HL-60 (cell line): ENCODE data around the gene P3H2.
"Not testable (repeated sequence)": the region's sequence is repeated elsewhere in the genome, so short reads cannot be mapped to it uniquely, and the experiment has no call there.

Experiments
- POLR2AphosphoS5 ChIP-seq: IDR thresholded peaks from 2 replicates; pipeline ENCODE4 v1.6.1; 2012; ENCODE audit warnings: low read depth
- TF ChIP-seq, protein P1 (sequence below): IDR thresholded peaks from one replicate; pipeline ENCODE4 v1.5.1; 2011; ENCODE audit warnings: low read length, control low read depth, inconsistent platforms; ENCODE audit not compliant: insufficient read depth
- TF ChIP-seq, protein P2 (sequence below): IDR thresholded peaks from 2 replicates; pipeline ENCODE4 v1.6.1; 2012; ENCODE audit warnings: low read depth; ENCODE audit not compliant: insufficient replicate concordance

DNA sequence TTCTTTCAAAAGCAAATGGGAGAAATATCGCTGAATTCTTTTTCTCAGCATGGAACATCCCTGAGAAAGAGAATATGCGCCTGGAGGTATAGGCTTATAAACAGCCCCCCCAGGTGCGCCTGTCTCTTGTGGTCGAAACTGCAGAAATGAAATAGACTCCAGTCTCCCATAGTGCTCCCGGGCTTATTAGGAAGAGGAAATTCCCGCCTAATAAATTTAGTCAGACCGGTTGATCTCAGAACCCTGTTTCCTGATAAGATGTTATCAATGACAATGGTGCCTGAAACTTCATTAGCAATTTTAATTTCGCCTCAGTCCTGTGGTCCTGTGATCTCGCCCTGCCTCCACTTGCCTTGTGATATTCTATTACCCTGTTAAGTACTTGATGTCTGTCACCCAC lies 41.3 kb upstream of the P3H2 start:
- TF ChIP-seq, protein P1, sequence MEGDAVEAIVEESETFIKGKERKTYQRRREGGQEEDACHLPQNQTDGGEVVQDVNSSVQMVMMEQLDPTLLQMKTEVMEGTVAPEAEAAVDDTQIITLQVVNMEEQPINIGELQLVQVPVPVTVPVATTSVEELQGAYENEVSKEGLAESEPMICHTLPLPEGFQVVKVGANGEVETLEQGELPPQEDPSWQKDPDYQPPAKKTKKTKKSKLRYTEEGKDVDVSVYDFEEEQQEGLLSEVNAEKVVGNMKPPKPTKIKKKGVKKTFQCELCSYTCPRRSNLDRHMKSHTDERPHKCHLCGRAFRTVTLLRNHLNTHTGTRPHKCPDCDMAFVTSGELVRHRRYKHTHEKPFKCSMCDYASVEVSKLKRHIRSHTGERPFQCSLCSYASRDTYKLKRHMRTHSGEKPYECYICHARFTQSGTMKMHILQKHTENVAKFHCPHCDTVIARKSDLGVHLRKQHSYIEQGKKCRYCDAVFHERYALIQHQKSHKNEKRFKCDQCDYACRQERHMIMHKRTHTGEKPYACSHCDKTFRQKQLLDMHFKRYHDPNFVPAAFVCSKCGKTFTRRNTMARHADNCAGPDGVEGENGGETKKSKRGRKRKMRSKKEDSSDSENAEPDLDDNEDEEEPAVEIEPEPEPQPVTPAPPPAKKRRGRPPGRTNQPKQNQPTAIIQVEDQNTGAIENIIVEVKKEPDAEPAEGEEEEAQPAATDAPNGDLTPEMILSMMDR = not testable (repeated sequence)
- TF ChIP-seq, protein P2, sequence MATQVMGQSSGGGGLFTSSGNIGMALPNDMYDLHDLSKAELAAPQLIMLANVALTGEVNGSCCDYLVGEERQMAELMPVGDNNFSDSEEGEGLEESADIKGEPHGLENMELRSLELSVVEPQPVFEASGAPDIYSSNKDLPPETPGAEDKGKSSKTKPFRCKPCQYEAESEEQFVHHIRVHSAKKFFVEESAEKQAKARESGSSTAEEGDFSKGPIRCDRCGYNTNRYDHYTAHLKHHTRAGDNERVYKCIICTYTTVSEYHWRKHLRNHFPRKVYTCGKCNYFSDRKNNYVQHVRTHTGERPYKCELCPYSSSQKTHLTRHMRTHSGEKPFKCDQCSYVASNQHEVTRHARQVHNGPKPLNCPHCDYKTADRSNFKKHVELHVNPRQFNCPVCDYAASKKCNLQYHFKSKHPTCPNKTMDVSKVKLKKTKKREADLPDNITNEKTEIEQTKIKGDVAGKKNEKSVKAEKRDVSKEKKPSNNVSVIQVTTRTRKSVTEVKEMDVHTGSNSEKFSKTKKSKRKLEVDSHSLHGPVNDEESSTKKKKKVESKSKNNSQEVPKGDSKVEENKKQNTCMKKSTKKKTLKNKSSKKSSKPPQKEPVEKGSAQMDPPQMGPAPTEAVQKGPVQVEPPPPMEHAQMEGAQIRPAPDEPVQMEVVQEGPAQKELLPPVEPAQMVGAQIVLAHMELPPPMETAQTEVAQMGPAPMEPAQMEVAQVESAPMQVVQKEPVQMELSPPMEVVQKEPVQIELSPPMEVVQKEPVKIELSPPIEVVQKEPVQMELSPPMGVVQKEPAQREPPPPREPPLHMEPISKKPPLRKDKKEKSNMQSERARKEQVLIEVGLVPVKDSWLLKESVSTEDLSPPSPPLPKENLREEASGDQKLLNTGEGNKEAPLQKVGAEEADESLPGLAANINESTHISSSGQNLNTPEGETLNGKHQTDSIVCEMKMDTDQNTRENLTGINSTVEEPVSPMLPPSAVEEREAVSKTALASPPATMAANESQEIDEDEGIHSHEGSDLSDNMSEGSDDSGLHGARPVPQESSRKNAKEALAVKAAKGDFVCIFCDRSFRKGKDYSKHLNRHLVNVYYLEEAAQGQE = not testable (repeated sequence)
- TF ChIP-seq POLR2AphosphoS5 = not testable (repeated sequence)
